ENCODE measurements around the gene CUTA.

CUTA gene

GRCh38 chr6:33432546-33432945 is 14.6 kb upstream of the CUTA start:
- no peak overlapping the region for H3K4me3 ChIP-seq (ENCODE audit: low read length)
- no peak for DNase-seq (ENCODE audit: low read depth)
- TF ChIP-seq, protein P1, sequence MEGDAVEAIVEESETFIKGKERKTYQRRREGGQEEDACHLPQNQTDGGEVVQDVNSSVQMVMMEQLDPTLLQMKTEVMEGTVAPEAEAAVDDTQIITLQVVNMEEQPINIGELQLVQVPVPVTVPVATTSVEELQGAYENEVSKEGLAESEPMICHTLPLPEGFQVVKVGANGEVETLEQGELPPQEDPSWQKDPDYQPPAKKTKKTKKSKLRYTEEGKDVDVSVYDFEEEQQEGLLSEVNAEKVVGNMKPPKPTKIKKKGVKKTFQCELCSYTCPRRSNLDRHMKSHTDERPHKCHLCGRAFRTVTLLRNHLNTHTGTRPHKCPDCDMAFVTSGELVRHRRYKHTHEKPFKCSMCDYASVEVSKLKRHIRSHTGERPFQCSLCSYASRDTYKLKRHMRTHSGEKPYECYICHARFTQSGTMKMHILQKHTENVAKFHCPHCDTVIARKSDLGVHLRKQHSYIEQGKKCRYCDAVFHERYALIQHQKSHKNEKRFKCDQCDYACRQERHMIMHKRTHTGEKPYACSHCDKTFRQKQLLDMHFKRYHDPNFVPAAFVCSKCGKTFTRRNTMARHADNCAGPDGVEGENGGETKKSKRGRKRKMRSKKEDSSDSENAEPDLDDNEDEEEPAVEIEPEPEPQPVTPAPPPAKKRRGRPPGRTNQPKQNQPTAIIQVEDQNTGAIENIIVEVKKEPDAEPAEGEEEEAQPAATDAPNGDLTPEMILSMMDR (conservative IDR thresholded peaks at IDR 0.05; ENCODE audit: low read length): no peak

- TF ChIP-seq, protein P1 (conservative IDR thresholded peaks at IDR 0.05; ENCODE audit: low read length): no peak
- no peak overlapping the region for H3K4me3 ChIP-seq (ENCODE audit: low read length)
- no peak for DNase-seq (ENCODE audit: low read depth)
These were observed 14.1 kb upstream of the CUTA start for GRCh38 chr6:33431880-33432541.

GRCh38 chr6:33430991-33431879 is 13.3 kb upstream of the CUTA start:
- H3K4me3 ChIP-seq (ENCODE audit: low read length): no peak overlapping the region
- TF ChIP-seq, protein P1 (conservative IDR thresholded peaks at IDR 0.05; ENCODE audit: low read length): no peak
- DNase-seq (ENCODE audit: low read depth): peak; percentile 42

- no peak for DNase-seq (ENCODE audit: low read depth)
- no peak overlapping the region for H3K4me3 ChIP-seq (ENCODE audit: low read length)
- TF ChIP-seq, protein P1 (conservative IDR thresholded peaks at IDR 0.05; ENCODE audit: low read length): no peak
These were observed 12.4 kb upstream of the CUTA start for GRCh38 chr6:33430334-33430733.

DNA sequence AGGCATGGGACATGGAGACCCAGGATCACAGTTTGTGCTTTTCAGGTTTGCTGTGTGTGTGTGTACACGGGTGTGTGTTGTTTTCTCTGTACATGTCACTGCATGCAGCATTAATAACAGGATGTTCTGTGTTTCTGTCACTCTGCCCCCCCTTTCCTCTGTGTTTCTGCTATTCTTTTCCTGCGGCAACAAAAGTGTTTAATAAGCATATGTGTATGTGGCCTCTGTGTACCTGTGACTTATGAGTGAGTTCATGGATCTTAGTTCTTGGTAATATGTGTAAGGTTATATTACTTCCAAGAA is 11.8 kb upstream of the CUTA start:
- DNase-seq (ENCODE audit: low read depth): no peak
- H3K4me3 ChIP-seq (ENCODE audit: low read length): no peak overlapping the region
- TF ChIP-seq, protein P1 (conservative IDR thresholded peaks at IDR 0.05; ENCODE audit: low read length): no peak

DNA sequence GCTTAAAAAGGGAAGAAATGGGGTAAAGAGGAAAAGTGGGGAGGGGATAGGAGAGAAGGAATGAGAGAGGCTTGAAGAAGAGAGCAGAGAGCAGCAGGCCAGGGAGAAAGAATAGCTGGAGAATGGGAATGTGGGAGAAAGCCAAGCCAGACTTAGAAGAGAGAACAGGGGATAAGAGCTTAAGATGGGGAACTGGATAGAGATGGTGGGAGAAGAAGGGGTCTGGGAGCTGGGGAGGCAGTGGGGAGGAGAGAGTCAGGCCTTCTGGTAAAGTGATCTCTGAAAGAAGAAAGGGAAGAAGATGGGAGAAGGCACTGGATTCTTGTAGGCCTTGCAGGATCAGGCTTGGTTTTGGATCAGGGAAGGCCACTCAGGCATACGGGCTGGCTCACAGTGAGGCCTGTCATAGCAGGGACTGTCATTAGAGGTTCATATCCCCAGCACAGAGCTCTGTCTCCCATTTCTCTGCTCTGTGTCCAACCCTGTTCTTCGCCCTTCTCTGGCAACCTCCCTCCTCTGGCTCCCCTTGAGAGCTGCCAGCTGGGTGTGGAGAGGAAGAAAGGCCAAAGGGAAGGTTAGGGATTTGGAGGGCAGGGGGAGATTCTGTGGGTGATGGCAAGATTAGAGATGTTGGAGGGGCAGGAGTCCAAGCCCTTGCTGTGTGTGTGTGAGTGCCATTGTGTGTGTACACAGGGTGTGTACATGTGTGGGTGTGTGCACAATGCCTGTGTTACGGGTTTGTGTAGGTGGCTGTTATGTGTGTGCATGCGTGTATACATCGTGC is 11.3 kb upstream of the CUTA start:
- DNase-seq (ENCODE audit: low read depth): no peak
- H3K4me3 ChIP-seq (ENCODE audit: low read length): no peak overlapping the region
- TF ChIP-seq, protein P1 (conservative IDR thresholded peaks at IDR 0.05; ENCODE audit: low read length): no peak

All from AG10803 (cell line).